ENCODE measurements around the gene ALDH8A1. TPM values are rescaled to one million over a fixed set of nuclear protein-coding genes. Genes with fewer than 3 reads are reported as not detected.
A peak's percentile ranks its signal among the peaks of the same experiment; 100 is the strongest.

ALDH8A1 gene
- polyA plus RNA-seq, 1 donor (not counting 4 experiments of a cell fraction or from before 2014, with no cell fraction given) = 0.66 TPM

DNA sequence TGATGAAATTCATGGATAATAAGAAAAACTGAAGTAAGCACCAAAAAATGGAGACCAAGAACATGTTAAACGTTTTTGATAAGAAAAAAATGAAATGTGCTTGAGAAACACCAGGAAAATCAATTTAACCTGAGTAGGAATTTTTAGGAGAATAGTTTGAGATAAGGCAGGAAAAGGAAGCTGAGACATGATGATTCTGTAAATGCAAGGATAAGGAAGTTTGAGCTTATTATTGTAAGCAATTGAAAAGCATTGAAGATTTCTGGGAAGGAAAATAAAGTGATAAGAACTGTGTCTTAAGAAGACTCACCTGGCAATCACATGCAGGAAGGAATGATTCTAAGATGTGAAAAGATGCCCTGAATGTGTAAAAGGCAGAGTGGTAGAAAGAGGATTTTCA, 66.6 kb downstream of the ALDH8A1 start:
- dilution Hi-C loops (cut with MboI; ENCODE audit: extremely low pct_ligation_motif_present, low sequenced_read_pairs) = no loop called here
- no peak for FAIRE-seq

DNA sequence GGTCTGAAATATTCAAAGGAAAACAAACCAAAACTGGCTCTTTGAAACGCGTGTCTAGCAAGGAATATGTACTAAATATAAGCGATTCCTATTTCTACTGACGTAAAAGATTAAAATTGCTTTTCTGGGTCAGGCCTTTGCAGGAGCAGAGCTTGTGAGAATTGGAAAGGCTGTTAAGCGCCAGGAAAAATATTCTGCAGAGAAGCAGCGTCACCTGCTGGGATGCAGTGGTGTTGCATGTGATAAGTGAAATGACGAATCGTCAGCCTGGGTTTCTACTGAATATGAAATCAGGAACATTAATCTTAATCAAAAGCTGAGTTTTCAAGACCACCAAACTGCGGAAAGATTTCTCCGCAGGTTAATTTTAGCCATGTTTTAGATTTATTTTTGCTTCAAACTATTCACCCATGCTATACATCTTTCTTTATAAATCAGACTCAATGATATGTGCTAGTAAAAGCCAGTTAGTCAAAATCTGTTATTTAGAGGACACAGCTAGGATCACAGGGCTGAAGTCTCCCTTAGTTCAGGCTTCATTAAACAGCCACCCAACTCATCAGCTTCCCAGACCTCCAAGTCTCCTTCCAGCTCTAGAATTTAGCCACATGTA, 67.4 kb downstream of the ALDH8A1 start:
- H2AFZ ChIP-seq (ENCODE audit: control insufficient read depth, low read length) = peak overlapping the region; percentile 67
- no peak for DNase-seq (ENCODE audit: low read depth, low spot score)
- dilution Hi-C loops (cut with MboI; ENCODE audit: extremely low pct_ligation_motif_present, low sequenced_read_pairs) = no loop called here

More for the DNA sequence above, 66.6 kb downstream of the ALDH8A1 start:
- Histone ChIP-seq H3K4me1 (ENCODE audit: control insufficient read depth, extremely low read depth, insufficient read depth, low read length) (no peaks in the 10 kb centered on the region), H3K79me2 (ENCODE audit: control insufficient read depth, insufficient read depth, low read length) (no peaks in the 10 kb centered on the region), H3K4me3 (ENCODE audit: control insufficient read depth in 2 of 3, extremely low read depth in 1 of 3, insufficient read depth in 2 of 3, low read depth in 1 of 3, low read length in 3 of 3) (no peak overlapping the region), H3K9me3 (ENCODE audit: control insufficient read depth, low read depth, low read length) (no peaks in the 10 kb centered on the region), H4K20me1 (ENCODE audit: control insufficient read depth, extremely low read depth, insufficient read depth, low read length) (no peaks in the 10 kb centered on the region), H3K36me3 (ENCODE audit: control insufficient read depth in 2 of 2, extremely low read depth in 1 of 2, insufficient read depth in 2 of 2, low read length in 2 of 2) (no peaks in the 10 kb centered on the region), H3K9me1 (ENCODE audit: control insufficient read depth, extremely low read depth, insufficient read depth, low read length) (no peaks in the 10 kb centered on the region), H3K9ac (ENCODE audit: control insufficient read depth, extremely low read depth, insufficient read depth, low read length) (no peak overlapping the region), H3K27me3 (ENCODE audit: control insufficient read depth, extremely low read depth, insufficient read depth, low read length) (no peaks in the 10 kb centered on the region), H2AFZ (ENCODE audit: control insufficient read depth, low read length) (no peak overlapping the region), H3K4me2 (ENCODE audit: control insufficient read depth, extremely low read depth, insufficient read depth, low read depth, low read length) (no peak overlapping the region), H3K27ac (ENCODE audit: control insufficient read depth, insufficient read depth, low read length) (no peak overlapping the region)
- no peak for DNase-seq (ENCODE audit: low read depth, low spot score)
- no peak for TF ChIP-seq EZH2 (IDR thresholded peaks at IDR 0.05; ENCODE audit: low read length)
- TF ChIP-seq, protein P1, sequence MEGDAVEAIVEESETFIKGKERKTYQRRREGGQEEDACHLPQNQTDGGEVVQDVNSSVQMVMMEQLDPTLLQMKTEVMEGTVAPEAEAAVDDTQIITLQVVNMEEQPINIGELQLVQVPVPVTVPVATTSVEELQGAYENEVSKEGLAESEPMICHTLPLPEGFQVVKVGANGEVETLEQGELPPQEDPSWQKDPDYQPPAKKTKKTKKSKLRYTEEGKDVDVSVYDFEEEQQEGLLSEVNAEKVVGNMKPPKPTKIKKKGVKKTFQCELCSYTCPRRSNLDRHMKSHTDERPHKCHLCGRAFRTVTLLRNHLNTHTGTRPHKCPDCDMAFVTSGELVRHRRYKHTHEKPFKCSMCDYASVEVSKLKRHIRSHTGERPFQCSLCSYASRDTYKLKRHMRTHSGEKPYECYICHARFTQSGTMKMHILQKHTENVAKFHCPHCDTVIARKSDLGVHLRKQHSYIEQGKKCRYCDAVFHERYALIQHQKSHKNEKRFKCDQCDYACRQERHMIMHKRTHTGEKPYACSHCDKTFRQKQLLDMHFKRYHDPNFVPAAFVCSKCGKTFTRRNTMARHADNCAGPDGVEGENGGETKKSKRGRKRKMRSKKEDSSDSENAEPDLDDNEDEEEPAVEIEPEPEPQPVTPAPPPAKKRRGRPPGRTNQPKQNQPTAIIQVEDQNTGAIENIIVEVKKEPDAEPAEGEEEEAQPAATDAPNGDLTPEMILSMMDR (optimal IDR thresholded peaks at IDR 0.05 in 1 of 3, IDR thresholded peaks at IDR 0.05 in 1 of 3, conservative IDR thresholded peaks at IDR 0.05 in 1 of 3; ENCODE audit: extremely low read depth in 1 of 3, insufficient read depth in 2 of 3, low read length in 3 of 3) = no peak

More for the DNA sequence above, 67.4 kb downstream of the ALDH8A1 start:
- no peak for TF ChIP-seq EZH2 (IDR thresholded peaks at IDR 0.05; ENCODE audit: low read length)
- TF ChIP-seq, protein P1 (optimal IDR thresholded peaks at IDR 0.05 in 1 of 3, IDR thresholded peaks at IDR 0.05 in 1 of 3, conservative IDR thresholded peaks at IDR 0.05 in 1 of 3; ENCODE audit: extremely low read depth in 1 of 3, insufficient read depth in 2 of 3, low read length in 3 of 3) = peak; percentile 68 to 94 (median 81)
- H3K27me3 ChIP-seq (ENCODE audit: control insufficient read depth, extremely low read depth, insufficient read depth, low read length) = no peaks in the 10 kb centered on the region
- peak; percentile 92 for FAIRE-seq
- H3K4me3 ChIP-seq (ENCODE audit: control insufficient read depth in 2 of 3, extremely low read depth in 1 of 3, insufficient read depth in 2 of 3, low read depth in 1 of 3, low read length in 3 of 3) = no peak overlapping the region
- H3K9ac ChIP-seq (ENCODE audit: control insufficient read depth, extremely low read depth, insufficient read depth, low read length) = no peak overlapping the region
- no peaks in the 10 kb centered on the region for H3K4me1 ChIP-seq (ENCODE audit: control insufficient read depth, extremely low read depth, insufficient read depth, low read length)
- no peaks in the 10 kb centered on the region for H4K20me1 ChIP-seq (ENCODE audit: control insufficient read depth, extremely low read depth, insufficient read depth, low read length)
- no peaks in the 10 kb centered on the region for H3K9me1 ChIP-seq (ENCODE audit: control insufficient read depth, extremely low read depth, insufficient read depth, low read length)
- no peaks in the 10 kb centered on the region for H3K79me2 ChIP-seq (ENCODE audit: control insufficient read depth, insufficient read depth, low read length)
- no peaks in the 10 kb centered on the region for H3K36me3 ChIP-seq (ENCODE audit: control insufficient read depth in 2 of 2, extremely low read depth in 1 of 2, insufficient read depth in 2 of 2, low read length in 2 of 2)
- H3K9me3 ChIP-seq (ENCODE audit: control insufficient read depth, low read depth, low read length) = no peaks in the 10 kb centered on the region
- H3K27ac ChIP-seq (ENCODE audit: control insufficient read depth, insufficient read depth, low read length) = no peak overlapping the region
- H3K4me2 ChIP-seq (ENCODE audit: control insufficient read depth, extremely low read depth, insufficient read depth, low read depth, low read length) = no peak overlapping the region

All from keratinocyte (primary cell).